HCT116 (cell line): ENCODE data around the gene TRIM45.

Source experiments
- JUND ChIP-seq: IDR thresholded peaks from 2 replicates; pipeline ENCODE4 v1.6.1; 2012
- POLR2A ChIP-seq: IDR thresholded peaks from 2 replicates; pipeline ENCODE4 v1.7.0; 2011; ENCODE audit warnings: borderline replicate concordance; ENCODE audit not compliant: insufficient read depth, insufficient read length; ENCODE audit errors: extremely low read depth
- POLR2AphosphoS5 ChIP-seq: IDR thresholded peaks from 2 replicates; pipeline ENCODE4 v1.6.1; 2011; ENCODE audit warnings: mild to moderate bottlenecking, low read depth, low read length, moderate library complexity
- TF ChIP-seq, protein P1 (sequence below), 3 experiments: fragments of 200-600 bp in 1 of 3; sonication (generic) in 1 of 3; IDR thresholded peaks in 2 of 3; conservative IDR thresholded peaks in 1 of 3; 2 replicates each; pipeline ENCODE4 v1.5.1; 2012 to 2017; ENCODE audit warnings: low read depth in 2 of 3, low read length in 2 of 3, antibody characterized with exemption in 1 of 3, borderline replicate concordance in 1 of 3, control low read depth in 1 of 3, mild to moderate bottlenecking in 1 of 3, mixed read lengths in 1 of 3, mixed run types in 1 of 3, moderate library complexity in 1 of 3; ENCODE audit not compliant: insufficient read depth in 1 of 3
- TF ChIP-seq, protein P2 (sequence below): IDR thresholded peaks from 2 replicates; pipeline ENCODE4 v1.6.1; 2012

DNA sequence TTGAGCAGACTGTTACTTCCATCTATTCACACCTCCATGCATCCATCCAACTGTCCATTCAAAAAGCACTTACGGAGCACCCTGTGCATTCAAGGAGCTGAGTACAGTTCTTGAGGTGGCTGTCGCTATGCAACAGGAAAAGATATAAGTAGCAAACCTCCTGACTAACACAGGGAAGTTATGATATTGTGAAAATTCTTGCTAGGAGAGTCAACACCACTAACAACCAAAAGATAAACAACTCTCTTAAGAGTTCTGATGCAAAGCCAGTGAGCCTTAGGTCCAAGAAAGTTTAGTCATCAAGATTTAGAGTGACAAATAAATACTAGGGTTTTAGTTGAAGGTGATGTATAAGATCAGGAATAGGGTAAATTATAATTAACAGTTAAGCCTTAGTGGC, 44.5 kb upstream of the TRIM45 start:
- TF ChIP-seq, protein P1, sequence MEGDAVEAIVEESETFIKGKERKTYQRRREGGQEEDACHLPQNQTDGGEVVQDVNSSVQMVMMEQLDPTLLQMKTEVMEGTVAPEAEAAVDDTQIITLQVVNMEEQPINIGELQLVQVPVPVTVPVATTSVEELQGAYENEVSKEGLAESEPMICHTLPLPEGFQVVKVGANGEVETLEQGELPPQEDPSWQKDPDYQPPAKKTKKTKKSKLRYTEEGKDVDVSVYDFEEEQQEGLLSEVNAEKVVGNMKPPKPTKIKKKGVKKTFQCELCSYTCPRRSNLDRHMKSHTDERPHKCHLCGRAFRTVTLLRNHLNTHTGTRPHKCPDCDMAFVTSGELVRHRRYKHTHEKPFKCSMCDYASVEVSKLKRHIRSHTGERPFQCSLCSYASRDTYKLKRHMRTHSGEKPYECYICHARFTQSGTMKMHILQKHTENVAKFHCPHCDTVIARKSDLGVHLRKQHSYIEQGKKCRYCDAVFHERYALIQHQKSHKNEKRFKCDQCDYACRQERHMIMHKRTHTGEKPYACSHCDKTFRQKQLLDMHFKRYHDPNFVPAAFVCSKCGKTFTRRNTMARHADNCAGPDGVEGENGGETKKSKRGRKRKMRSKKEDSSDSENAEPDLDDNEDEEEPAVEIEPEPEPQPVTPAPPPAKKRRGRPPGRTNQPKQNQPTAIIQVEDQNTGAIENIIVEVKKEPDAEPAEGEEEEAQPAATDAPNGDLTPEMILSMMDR (IDR thresholded peaks at IDR 0.05 in 2 of 3, conservative IDR thresholded peaks at IDR 0.05 in 1 of 3; ENCODE audit: borderline replicate concordance in 1 of 3, insufficient read depth in 1 of 3, low read depth in 2 of 3, low read length in 2 of 3) = no peak
- TF ChIP-seq POLR2AphosphoS5 (no peak), POLR2A (no peak), JUND (no peak)
- TF ChIP-seq, protein P2, sequence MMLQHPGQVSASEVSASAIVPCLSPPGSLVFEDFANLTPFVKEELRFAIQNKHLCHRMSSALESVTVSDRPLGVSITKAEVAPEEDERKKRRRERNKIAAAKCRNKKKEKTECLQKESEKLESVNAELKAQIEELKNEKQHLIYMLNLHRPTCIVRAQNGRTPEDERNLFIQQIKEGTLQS = no peak
